IMR-90 (cell line): Measurements from ENCODE around the gene IKBIP. TPM values are rescaled to one million over a fixed set of nuclear protein-coding genes. Genes with fewer than 3 reads are reported as not detected.

Source experiments
- BHLHE40 ChIP-seq: fragments of 150-350 bp; IDR thresholded peaks from 2 replicates; pipeline ENCODE4 v1.6.1; 2016; ENCODE audit warnings: mild to moderate bottlenecking, low read depth, low read length
- CTCF ChIP-seq: conservative IDR thresholded peaks from 2 replicates; pipeline ENCODE4 v1.5.1; 2012; ENCODE audit warnings: mild to moderate bottlenecking, low read depth, low read length, improper control_type of control experiment
- FOS ChIP-seq: fragments of 150-350 bp; IDR thresholded peaks from 2 replicates; pipeline ENCODE4 v1.6.1; 2016; ENCODE audit warnings: low read depth, low read length
- MAZ ChIP-seq: IDR thresholded peaks from 2 replicates; pipeline ENCODE4 v1.6.1; 2012; ENCODE audit warnings: low read depth, mild to moderate bottlenecking, low read length, improper control_type of control experiment, moderate library complexity, borderline replicate concordance
- POLR2A ChIP-seq: IDR thresholded peaks from 2 replicates; pipeline ENCODE4 v1.6.1; 2012; ENCODE audit warnings: mild to moderate bottlenecking, low read depth, low read length
- RCOR1 ChIP-seq: IDR thresholded peaks from 2 replicates; pipeline ENCODE4 v1.6.1; 2012; ENCODE audit warnings: mild to moderate bottlenecking, low read length, improper control_type of control experiment; ENCODE audit not compliant: insufficient replicate concordance
- polyA plus RNA-seq, 3 experiments: library from polyadenylated mRNA; depleted of rRNA; stranded (reverse); fragments of >200 nt; gene quantifications; 2 replicates each; pipeline ENCODE4 v1.2.3, GENCODE V29; 2012; ENCODE audit warnings: low replicate concordance in 1 of 3
- total RNA-seq: library from RNA; depleted of rRNA; stranded (reverse); fragments of >200 nt; gene quantifications from 2 replicates; pipeline ENCODE4 v1.2.3, GENCODE V29; 2012

The IKBIP gene
- total and polyA plus RNA-seq, 2 of the 4 experiments (the other 2 are of a cell fraction): 37.1 to 52.7 TPM

GRCh38 chr12:98645572-98646067, 1.0 kb upstream of the IKBIP start (continued):
- TF ChIP-seq CTCF (no peak), POLR2A (no peak; the same call in 1 of the 2 replicates), MAZ (no peak), RCOR1 (no peak), FOS (no peak), BHLHE40 (no peak)
